Transverse colon (tissue), 3 donors: ENCODE data around the gene NUP93.

ENCODE experiments used
- CTCF ChIP-seq, 5 experiments: fragments of 200-600 bp in 3 of 5; fragments of 450-650 bp in 2 of 5; sonication (generic) in 3 of 5; IDR thresholded peaks; 1 replicate in 2 of 5; 2 replicates in 3 of 5; pipeline ENCODE4 v1.5.1; 2016 to 2017; ENCODE audit warnings: antibody characterized with exemption in 5 of 5, inconsistent platforms in 3 of 5, mild to moderate bottlenecking in 2 of 5, moderate library complexity in 1 of 5
- EP300 ChIP-seq: sonication (generic); formaldehyde crosslinking; IDR thresholded peaks from one replicate; pipeline ENCODE4 v1.6.1; 2017; ENCODE audit warnings: antibody characterized with exemption, low read depth
- POLR2A ChIP-seq: fragments of 450-650 bp; IDR thresholded peaks from one replicate; pipeline ENCODE4 v1.6.1; 2016; ENCODE audit warnings: antibody characterized with exemption, mild to moderate bottlenecking, moderate library complexity

- TF ChIP-seq CTCF (IDR thresholded peaks at IDR 0.05) (no peak), EP300 (no peak), POLR2A (no peak)
Observed at GRCh38 chr16:56852968-56853367, 123.0 kb downstream of the NUP93 start.
